Bronchial epithelial cell (primary cell): ENCODE data around the gene STEAP4. TPM values are rescaled to one million over a fixed set of nuclear protein-coding genes. Genes with fewer than 3 reads are reported as not detected.
A peak's percentile ranks its signal among the peaks of the same experiment; 100 is the strongest.
"Not testable (repeated sequence)": the region's sequence is repeated elsewhere in the genome, so short reads cannot be mapped to it uniquely, and the experiment has no call there.

Source experiments
- DNase-seq: peaks from one replicate; pipeline ENCODE4 v3.0.0-alpha.2; 2010; ENCODE audit warnings: low read depth
- FAIRE-seq: peaks from 2 replicates; lab custom pipeline; 2011; peaks lifted over from hg19 to GRCh38; lab: Jason Lieb, UNC
- H3K27me3 ChIP-seq: 2 replicates; pipeline ENCODE4 v1.5.1; 2011; ENCODE audit warnings: low read length; ENCODE audit not compliant: control insufficient read depth, insufficient read depth
- H3K36me3 ChIP-seq: 2 replicates; pipeline ENCODE4 v1.5.1; 2011; ENCODE audit warnings: low read length; ENCODE audit not compliant: control insufficient read depth, insufficient read depth
- H3K4me3 ChIP-seq: 2 replicates; pipeline ENCODE4 v1.5.1; 2011; ENCODE audit warnings: mild to moderate bottlenecking, low read depth, low read length, control low read depth
- CTCF ChIP-seq: IDR thresholded peaks from 2 replicates; pipeline ENCODE4 v1.5.1; 2011; ENCODE audit warnings: mild to moderate bottlenecking, moderate library complexity, low read length, control low read depth, inconsistent platforms; ENCODE audit not compliant: insufficient read depth, severe bottlenecking
- total RNA-seq: library from RNA; depleted of rRNA; stranded (reverse); fragments of >200 nt; gene quantifications from 2 replicates; pipeline ENCODE4 v1.2.1, GENCODE V29; 2014

STEAP4 gene
- total RNA-seq, 1 donor from 2014 or later = 3.9 TPM

GRCh38 chr7:88268051-88268450, 38.6 kb downstream of the STEAP4 start:
- H3K27me3 ChIP-seq = no peaks in the 10 kb centered on the region
- DNase-seq (no peak), FAIRE-seq (no peak)
- no peak for TF ChIP-seq CTCF
- H3K36me3 ChIP-seq = no peaks in the 10 kb centered on the region
- no peak overlapping the region for H3K4me3 ChIP-seq

GRCh38 chr7:88267421-88267820, 39.3 kb downstream of the STEAP4 start:
- no peak for DNase-seq
- Histone ChIP-seq H3K4me3 (no peak overlapping the region), H3K27me3 (no peaks in the 10 kb centered on the region), H3K36me3 (no peaks in the 10 kb centered on the region)
- FAIRE-seq = no peak
- TF ChIP-seq CTCF = no peak

- not testable (repeated sequence) for H3K36me3 ChIP-seq, FAIRE-seq, H3K27me3 ChIP-seq, H3K4me3 ChIP-seq, DNase-seq
These were observed 41.7 kb downstream of the STEAP4 start for GRCh38 chr7:88264987-88265386.

GRCh38 chr7:88262562-88262961, 44.1 kb downstream of the STEAP4 start:
- FAIRE-seq = no peak
- no peaks in the 10 kb centered on the region for H3K36me3 ChIP-seq
- no peak for TF ChIP-seq CTCF
- no peak for DNase-seq
- H3K4me3 ChIP-seq = no peak overlapping the region
- no peaks in the 10 kb centered on the region for H3K27me3 ChIP-seq

DNA sequence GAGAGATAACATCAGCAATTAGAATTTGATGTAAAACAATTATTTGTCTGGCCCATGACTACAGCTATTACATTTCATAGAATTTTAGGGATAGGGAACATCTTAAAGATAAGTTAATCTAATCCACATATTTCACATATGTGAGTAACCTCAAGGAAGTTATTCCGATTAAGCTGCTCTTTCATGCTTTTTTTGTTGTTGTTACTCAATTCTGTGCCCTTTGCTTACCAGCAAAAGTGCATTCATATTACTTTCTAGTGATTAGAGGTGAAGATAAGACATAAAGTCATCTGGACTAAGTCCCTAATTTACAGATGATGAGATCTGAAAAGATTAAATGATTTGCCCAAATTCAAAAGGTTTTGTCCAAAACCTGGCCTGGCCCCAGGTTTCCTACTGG, 46.0 kb downstream of the STEAP4 start:
- FAIRE-seq = no peak
- no peak for DNase-seq
- Histone ChIP-seq H3K4me3 (no peak overlapping the region), H3K27me3 (no peaks in the 10 kb centered on the region), H3K36me3 (no peaks in the 10 kb centered on the region)
- no peak for TF ChIP-seq CTCF

- no peak for FAIRE-seq
These were observed 46.9 kb downstream of the STEAP4 start for GRCh38 chr7:88259656-88260380.

GRCh38 chr7:88258296-88258695, 48.4 kb downstream of the STEAP4 start:
- H3K4me3 ChIP-seq, H3K36me3 ChIP-seq, FAIRE-seq, DNase-seq, H3K27me3 ChIP-seq: not testable (repeated sequence)

More at GRCh38 chr7:88259656-88260380, 46.9 kb downstream of the STEAP4 start:
- Histone ChIP-seq H3K4me3 (no peak overlapping the region), H3K36me3 (no peaks in the 10 kb centered on the region), H3K27me3 (no peaks in the 10 kb centered on the region)
- no peak for TF ChIP-seq CTCF
- peak; percentile 51 for DNase-seq
